Measurements from ENCODE around the gene PROCA1.

DNA sequence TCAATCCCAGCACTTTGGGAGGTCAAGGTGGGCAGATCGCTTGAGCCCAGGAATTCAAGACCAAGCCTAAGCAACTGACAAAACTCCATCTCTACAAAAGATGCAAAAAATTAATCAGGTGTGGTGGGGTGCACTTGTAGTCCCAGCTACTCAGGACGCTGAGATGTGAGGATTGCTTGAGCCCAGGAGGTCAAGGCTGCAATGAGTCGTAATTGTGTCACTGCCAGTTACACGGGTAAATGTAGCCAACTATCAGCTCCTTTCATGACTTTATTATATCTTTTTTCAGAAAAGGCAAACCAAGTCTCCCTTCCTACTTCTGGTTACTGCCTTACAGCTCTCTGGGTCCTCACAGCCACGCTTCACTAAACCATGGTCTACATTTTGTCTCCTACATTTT lies 53.9 kb downstream of the PROCA1 start:
- TF ChIP-seq, protein P1, sequence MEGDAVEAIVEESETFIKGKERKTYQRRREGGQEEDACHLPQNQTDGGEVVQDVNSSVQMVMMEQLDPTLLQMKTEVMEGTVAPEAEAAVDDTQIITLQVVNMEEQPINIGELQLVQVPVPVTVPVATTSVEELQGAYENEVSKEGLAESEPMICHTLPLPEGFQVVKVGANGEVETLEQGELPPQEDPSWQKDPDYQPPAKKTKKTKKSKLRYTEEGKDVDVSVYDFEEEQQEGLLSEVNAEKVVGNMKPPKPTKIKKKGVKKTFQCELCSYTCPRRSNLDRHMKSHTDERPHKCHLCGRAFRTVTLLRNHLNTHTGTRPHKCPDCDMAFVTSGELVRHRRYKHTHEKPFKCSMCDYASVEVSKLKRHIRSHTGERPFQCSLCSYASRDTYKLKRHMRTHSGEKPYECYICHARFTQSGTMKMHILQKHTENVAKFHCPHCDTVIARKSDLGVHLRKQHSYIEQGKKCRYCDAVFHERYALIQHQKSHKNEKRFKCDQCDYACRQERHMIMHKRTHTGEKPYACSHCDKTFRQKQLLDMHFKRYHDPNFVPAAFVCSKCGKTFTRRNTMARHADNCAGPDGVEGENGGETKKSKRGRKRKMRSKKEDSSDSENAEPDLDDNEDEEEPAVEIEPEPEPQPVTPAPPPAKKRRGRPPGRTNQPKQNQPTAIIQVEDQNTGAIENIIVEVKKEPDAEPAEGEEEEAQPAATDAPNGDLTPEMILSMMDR (conservative IDR thresholded peaks at IDR 0.05; ENCODE audit: low read length): no peak
- TF ChIP-seq EZH2phosphoT487 (IDR thresholded peaks at IDR 0.05; ENCODE audit: borderline replicate concordance): no peak

Measured in Loucy (cell line).